Measurements from ENCODE around the gene DAB2. TPM values are rescaled to one million over a fixed set of nuclear protein-coding genes. Genes with fewer than 3 reads are reported as not detected.

The DAB2 gene
- total and polyA plus RNA-seq, 5 donors from 2014 or later = 4.2 TPM; not detected in 4

GRCh38 chr5:39426051-39426745 lies 1.4 kb upstream of the DAB2 start:
- Mint-ChIP-seq H3K4me1 (peaks cover 0 to 11% (median 3%) of the 10 kb centered on the region in 4 donors), H3K27ac (no peak overlapping the region), H3K27me3 (peaks cover 77% of the 10 kb centered on the region), H3K4me3 (no peak overlapping the region), H3K36me3 (no peaks in the 10 kb centered on the region), H3K9me3 (peaks cover 0 to 1% (median 0%) of the 10 kb centered on the region in 7 donors)
- no peaks in the 10 kb centered on the region for H3K9me3 ChIP-seq (ENCODE audit: control insufficient read depth in 2 of 2, low read length in 2 of 2)
- peaks cover 15% of the 10 kb centered on the region for H3K4me1 ChIP-seq (ENCODE audit: control insufficient read depth, insufficient read depth, low read length, poor library complexity, severe bottlenecking)
- H3K36me3 ChIP-seq (ENCODE audit: control insufficient read depth, insufficient read depth, low read length) = no peaks in the 10 kb centered on the region
- DNase-seq = no peak
- no peak for ATAC-seq (ENCODE audit: low read depth in 2 of 2)
- no peak overlapping the region for H3K27ac ChIP-seq (ENCODE audit: insufficient read depth, low read length, poor library complexity, severe bottlenecking)
- H3K4me3 ChIP-seq (ENCODE audit: low read depth, low read length) = no peak overlapping the region
- peaks cover 29% of the 10 kb centered on the region for H3K27me3 ChIP-seq (ENCODE audit: control insufficient read depth, insufficient read depth, low read length)

- H3K4me1 ChIP-seq (ENCODE audit: control insufficient read depth, insufficient read depth, low read length, poor library complexity, severe bottlenecking) = peaks cover 15% of the 10 kb centered on the region
- no peaks in the 10 kb centered on the region for H3K36me3 ChIP-seq (ENCODE audit: control insufficient read depth, insufficient read depth, low read length)
- no peaks in the 10 kb centered on the region for H3K9me3 ChIP-seq (ENCODE audit: control insufficient read depth in 2 of 2, low read length in 2 of 2)
- H3K27me3 ChIP-seq (ENCODE audit: control insufficient read depth, insufficient read depth, low read length) = peaks cover 34% of the 10 kb centered on the region
- Mint-ChIP-seq H3K4me3 (no peak overlapping the region), H3K4me1 (peaks cover 0 to 11% (median 3%) of the 10 kb centered on the region in 4 donors), H3K27me3 (peaks cover 81% of the 10 kb centered on the region), H3K27ac (no peak overlapping the region), H3K36me3 (no peaks in the 10 kb centered on the region), H3K9me3 (peaks cover 0 to 1% (median 0%) of the 10 kb centered on the region in 7 donors)
- no peak overlapping the region for H3K4me3 ChIP-seq (ENCODE audit: low read depth, low read length)
- ATAC-seq (ENCODE audit: low read depth in 2 of 2) (no peak), DNase-seq (no peak)
- H3K27ac ChIP-seq (ENCODE audit: insufficient read depth, low read length, poor library complexity, severe bottlenecking) = no peak overlapping the region
Measured at GRCh38 chr5:39423331-39423751, 1.4 kb downstream of the DAB2 start.

GRCh38 chr5:39422728-39423285 lies 2.0 kb downstream of the DAB2 start:
- Histone ChIP-seq H3K4me3 (ENCODE audit: low read depth, low read length) (no peak overlapping the region), H3K27ac (ENCODE audit: insufficient read depth, low read length, poor library complexity, severe bottlenecking) (no peak overlapping the region), H3K27me3 (ENCODE audit: control insufficient read depth, insufficient read depth, low read length) (peaks cover 34% of the 10 kb centered on the region), H3K4me1 (ENCODE audit: control insufficient read depth, insufficient read depth, low read length, poor library complexity, severe bottlenecking) (peaks cover 15% of the 10 kb centered on the region), H3K36me3 (ENCODE audit: control insufficient read depth, insufficient read depth, low read length) (no peaks in the 10 kb centered on the region), H3K9me3 (ENCODE audit: control insufficient read depth in 2 of 2, low read length in 2 of 2) (no peaks in the 10 kb centered on the region)
- no peak for DNase-seq
- Mint-ChIP-seq H3K4me1 (peaks cover 0 to 11% (median 3%) of the 10 kb centered on the region in 4 donors), H3K27ac (no peak overlapping the region), H3K4me3 (no peak overlapping the region), H3K36me3 (no peaks in the 10 kb centered on the region), H3K27me3 (peaks cover 79% of the 10 kb centered on the region), H3K9me3 (peaks cover 0 to 1% (median 0%) of the 10 kb centered on the region in 7 donors)
- no peak for ATAC-seq (ENCODE audit: low read depth in 2 of 2)

DNA sequence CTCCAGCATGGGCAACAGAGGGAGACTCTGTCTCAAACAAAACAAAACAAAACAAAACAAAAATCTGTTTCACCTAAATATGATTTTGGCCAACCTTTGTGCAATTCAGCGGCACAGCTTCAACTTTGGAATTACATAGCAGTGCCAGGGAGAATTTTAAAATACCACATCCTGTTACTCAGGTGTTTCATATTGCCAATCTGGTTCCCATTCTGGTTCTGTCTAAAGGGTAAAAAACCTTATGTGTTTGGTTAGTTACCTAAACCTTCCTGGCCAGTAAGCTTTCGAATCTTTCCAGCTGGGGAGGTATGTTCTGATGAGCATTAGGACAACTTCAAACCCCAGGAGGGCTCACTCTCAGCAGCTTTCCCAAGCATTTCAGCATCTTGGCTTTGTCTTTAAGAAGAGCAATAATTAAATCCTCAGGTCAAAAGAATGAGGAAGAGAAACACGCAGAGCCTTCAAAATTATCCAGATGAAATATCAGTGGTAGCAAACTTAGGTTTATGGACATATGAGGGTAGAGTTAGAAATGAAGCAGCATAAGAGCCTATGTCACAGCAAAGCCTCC lies 2.7 kb downstream of the DAB2 start:
- DNase-seq (no peak), ATAC-seq (ENCODE audit: low read depth in 2 of 2) (no peak)
- Mint-ChIP-seq H3K27ac (no peak overlapping the region), H3K27me3 (peaks cover 72% of the 10 kb centered on the region), H3K4me1 (peaks cover 0 to 11% (median 3%) of the 10 kb centered on the region in 4 donors), H3K9me3 (peaks cover 0 to 1% (median 0%) of the 10 kb centered on the region in 7 donors), H3K36me3 (no peaks in the 10 kb centered on the region), H3K4me3 (no peak overlapping the region)
- H3K9me3 ChIP-seq (ENCODE audit: control insufficient read depth in 2 of 2, low read length in 2 of 2) = no peaks in the 10 kb centered on the region
- no peak overlapping the region for H3K27ac ChIP-seq (ENCODE audit: insufficient read depth, low read length, poor library complexity, severe bottlenecking)
- peaks cover 15% of the 10 kb centered on the region for H3K4me1 ChIP-seq (ENCODE audit: control insufficient read depth, insufficient read depth, low read length, poor library complexity, severe bottlenecking)
- peaks cover 30% of the 10 kb centered on the region for H3K27me3 ChIP-seq (ENCODE audit: control insufficient read depth, insufficient read depth, low read length)
- no peak overlapping the region for H3K4me3 ChIP-seq (ENCODE audit: low read depth, low read length)
- H3K36me3 ChIP-seq (ENCODE audit: control insufficient read depth, insufficient read depth, low read length) = no peaks in the 10 kb centered on the region

DNA sequence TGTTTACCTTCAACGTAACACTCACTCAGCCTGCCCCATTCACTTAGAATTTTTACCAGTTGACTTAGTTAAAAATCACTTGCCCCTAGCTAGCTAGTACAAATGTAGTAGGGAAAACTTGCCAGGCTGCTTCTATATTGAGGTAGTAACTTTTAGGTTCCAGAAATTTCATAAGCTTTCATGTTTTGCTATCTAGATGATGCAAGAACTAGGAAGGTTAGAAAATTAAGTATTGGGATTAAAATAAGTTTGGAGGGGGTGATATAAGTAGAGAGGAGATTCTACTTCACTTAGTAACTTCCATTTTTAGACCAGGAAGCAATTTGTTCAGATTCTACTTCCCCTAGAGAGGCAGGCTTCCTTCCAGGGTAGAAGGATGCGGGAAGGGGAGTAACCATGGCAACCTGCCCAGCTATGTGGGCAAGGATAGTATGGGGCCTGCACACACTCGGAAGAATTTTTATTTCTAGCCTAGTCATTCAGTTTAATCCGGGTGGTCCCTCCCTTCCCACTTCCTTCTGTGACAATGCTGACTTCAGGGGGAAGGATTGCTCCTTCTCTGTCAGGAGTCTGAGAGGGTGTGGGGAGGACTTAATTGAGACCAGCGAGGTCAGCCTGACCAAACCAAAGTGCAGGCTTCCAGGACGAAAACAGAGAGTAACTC lies 4.2 kb downstream of the DAB2 start:
- Histone ChIP-seq H3K4me1 (ENCODE audit: control insufficient read depth, insufficient read depth, low read length, poor library complexity, severe bottlenecking) (peaks cover 14% of the 10 kb centered on the region), H3K9me3 (ENCODE audit: control insufficient read depth in 2 of 2, low read length in 2 of 2) (no peaks in the 10 kb centered on the region), H3K27me3 (ENCODE audit: control insufficient read depth, insufficient read depth, low read length) (peaks cover 17% of the 10 kb centered on the region), H3K36me3 (ENCODE audit: control insufficient read depth, insufficient read depth, low read length) (no peaks in the 10 kb centered on the region), H3K27ac (ENCODE audit: insufficient read depth, low read length, poor library complexity, severe bottlenecking) (no peak overlapping the region), H3K4me3 (ENCODE audit: low read depth, low read length) (no peak overlapping the region)
- no peak overlapping the region for H3K4me3 Mint-ChIP-seq
- H3K9me3 Mint-ChIP-seq = peaks cover 0 to 1% (median 0%) of the 10 kb centered on the region in 7 donors
- DNase-seq (no peak), ATAC-seq (ENCODE audit: low read depth in 2 of 2) (no peak)
- peaks cover 0 to 11% (median 3%) of the 10 kb centered on the region in 4 donors for H3K4me1 Mint-ChIP-seq
- H3K27me3 Mint-ChIP-seq = peaks cover 68% of the 10 kb centered on the region
- no peak overlapping the region for H3K27ac Mint-ChIP-seq
- H3K36me3 Mint-ChIP-seq = no peaks in the 10 kb centered on the region

DNA sequence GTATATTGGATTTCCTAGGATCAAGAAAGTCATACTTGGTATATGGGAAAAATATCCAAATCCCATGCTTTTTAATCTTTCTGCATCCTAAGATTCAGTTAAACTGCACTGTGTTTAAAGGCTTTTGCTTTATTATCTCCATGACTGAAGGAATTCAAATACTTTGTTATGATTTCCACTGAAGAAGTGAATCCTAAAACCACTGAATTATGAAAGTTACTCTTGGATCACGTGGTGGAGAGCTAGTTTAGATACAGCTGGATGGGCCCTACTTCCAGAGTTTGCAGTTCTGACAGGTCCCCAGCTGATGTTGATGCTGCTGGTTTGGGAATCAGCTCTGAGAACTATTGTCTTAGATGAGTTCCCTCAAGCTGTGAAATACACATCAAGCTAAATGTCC lies 5.0 kb downstream of the DAB2 start:
- Histone ChIP-seq H3K4me3 (ENCODE audit: low read depth, low read length) (no peak overlapping the region), H3K27me3 (ENCODE audit: control insufficient read depth, insufficient read depth, low read length) (peaks cover 14% of the 10 kb centered on the region), H3K9me3 (ENCODE audit: control insufficient read depth in 2 of 2, low read length in 2 of 2) (no peaks in the 10 kb centered on the region), H3K27ac (ENCODE audit: insufficient read depth, low read length, poor library complexity, severe bottlenecking) (no peak overlapping the region), H3K4me1 (ENCODE audit: control insufficient read depth, insufficient read depth, low read length, poor library complexity, severe bottlenecking) (peaks cover 6% of the 10 kb centered on the region), H3K36me3 (ENCODE audit: control insufficient read depth, insufficient read depth, low read length) (no peaks in the 10 kb centered on the region)
- H3K9me3 Mint-ChIP-seq = peaks cover 0 to 1% (median 0%) of the 10 kb centered on the region in 7 donors
- ATAC-seq (ENCODE audit: low read depth in 2 of 2) = no peak
- DNase-seq = no peak
- no peak overlapping the region for H3K4me3 Mint-ChIP-seq
- H3K27ac Mint-ChIP-seq = no peak overlapping the region
- peaks cover 61% of the 10 kb centered on the region for H3K27me3 Mint-ChIP-seq
- peaks cover 0 to 5% (median 3%) of the 10 kb centered on the region in 4 donors for H3K4me1 Mint-ChIP-seq
- no peaks in the 10 kb centered on the region for H3K36me3 Mint-ChIP-seq

DNA sequence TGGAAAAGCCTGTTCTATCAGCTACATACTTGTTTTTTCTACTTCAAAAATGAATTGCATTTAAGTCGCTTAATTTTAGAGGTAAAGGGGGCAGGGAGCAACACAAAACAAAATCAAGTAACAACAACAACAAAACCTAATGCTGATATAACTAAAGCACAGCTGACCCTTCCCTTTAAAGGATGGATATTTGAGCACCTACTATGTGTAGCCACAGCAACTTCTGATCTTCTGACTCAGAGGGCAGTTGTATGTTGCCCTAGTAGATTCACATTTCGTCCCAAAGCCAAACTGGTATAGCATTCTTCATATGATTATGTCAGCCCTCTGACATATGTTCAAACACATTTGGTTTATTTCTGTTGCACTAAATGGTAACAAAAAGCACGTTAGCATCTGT lies 6.8 kb downstream of the DAB2 start:
- no peak overlapping the region for H3K4me3 Mint-ChIP-seq
- ATAC-seq (ENCODE audit: low read depth in 2 of 2) = no peak
- no peak overlapping the region for H3K27ac ChIP-seq (ENCODE audit: insufficient read depth, low read length, poor library complexity, severe bottlenecking)

More for the DNA sequence above, 6.8 kb downstream of the DAB2 start:
- Mint-ChIP-seq H3K27ac (no peak overlapping the region), H3K4me1 (no peaks in the 10 kb centered on the region), H3K27me3 (peaks cover 51% of the 10 kb centered on the region), H3K9me3 (peaks cover 0 to 1% (median 0%) of the 10 kb centered on the region in 7 donors), H3K36me3 (no peaks in the 10 kb centered on the region)
- no peaks in the 10 kb centered on the region for H3K9me3 ChIP-seq (ENCODE audit: control insufficient read depth in 2 of 2, low read length in 2 of 2)
- H3K4me3 ChIP-seq (ENCODE audit: low read depth, low read length) = no peak overlapping the region
- DNase-seq = no peak
- H3K27me3 ChIP-seq (ENCODE audit: control insufficient read depth, insufficient read depth, low read length) = peaks cover 10% of the 10 kb centered on the region
- no peaks in the 10 kb centered on the region for H3K4me1 ChIP-seq (ENCODE audit: control insufficient read depth, insufficient read depth, low read length, poor library complexity, severe bottlenecking)
- H3K36me3 ChIP-seq (ENCODE audit: control insufficient read depth, insufficient read depth, low read length) = no peaks in the 10 kb centered on the region
